GM21717 (cell line): Measurements from ENCODE around the gene PCDH9.
"Not testable (repeated sequence)": the region's sequence is repeated elsewhere in the genome, so short reads cannot be mapped to it uniquely, and the experiment has no call there.

ENCODE experiments used
- ATAC-seq: cut with Tn5 transposase; IDR thresholded peaks from one replicate; pipeline ENCODE4 v1.9.1; 2021; ENCODE audit warnings: mild to moderate bottlenecking, moderate library complexity; ENCODE audit not compliant: unreplicated experiment

The PCDH9 gene

DNA sequence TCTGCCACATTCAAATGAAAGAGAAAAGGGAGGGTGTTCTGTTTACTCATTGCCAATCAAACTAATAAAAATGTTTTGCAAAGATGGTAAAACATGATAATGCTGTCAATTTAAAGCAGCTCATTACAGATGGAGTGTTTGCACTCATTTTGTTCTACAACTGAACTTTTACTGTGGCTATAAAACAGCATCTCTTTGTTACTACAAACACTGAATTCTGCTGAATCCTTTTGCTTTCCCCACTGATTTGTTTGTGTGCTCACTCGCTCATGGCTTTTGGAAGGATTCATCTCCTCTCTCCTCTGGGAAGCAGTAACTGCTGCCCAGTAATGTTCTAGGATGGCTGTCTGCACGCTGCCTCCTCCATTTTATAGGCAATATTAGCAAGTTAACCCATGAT is 434.5 kb downstream of the PCDH9 start:
- ATAC-seq = no peak

DNA sequence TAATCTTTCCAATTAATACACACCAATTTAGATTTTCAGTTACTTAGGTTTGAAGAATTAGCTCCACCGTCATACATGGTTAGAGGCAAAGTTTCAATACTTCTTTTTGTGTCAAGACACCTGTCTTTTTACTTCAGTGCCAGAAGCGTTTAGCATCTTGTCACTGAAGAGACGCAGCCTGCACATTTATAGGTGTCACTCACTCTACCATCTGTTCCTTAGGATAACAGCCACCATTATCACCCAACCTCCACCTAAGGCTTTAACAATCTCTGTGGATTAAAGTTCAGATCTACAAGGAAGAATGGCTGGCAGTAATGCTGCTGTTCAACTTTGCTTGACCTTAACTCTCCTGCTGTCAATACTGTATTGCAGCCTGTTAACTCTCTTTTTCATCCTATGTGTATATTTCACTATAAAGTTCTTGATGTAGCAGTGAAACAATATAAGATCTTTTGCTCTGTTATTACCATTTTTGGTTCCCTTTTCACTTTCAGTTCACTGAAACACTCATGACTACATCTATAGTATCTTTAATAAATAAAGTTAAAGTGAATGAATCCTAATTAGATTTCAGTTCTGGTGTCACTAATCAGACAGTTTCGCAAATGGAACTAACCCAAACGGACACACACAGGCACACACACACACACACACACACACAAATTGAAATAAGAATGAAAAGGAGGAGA is 435.6 kb downstream of the PCDH9 start:
- no peak for ATAC-seq

DNA sequence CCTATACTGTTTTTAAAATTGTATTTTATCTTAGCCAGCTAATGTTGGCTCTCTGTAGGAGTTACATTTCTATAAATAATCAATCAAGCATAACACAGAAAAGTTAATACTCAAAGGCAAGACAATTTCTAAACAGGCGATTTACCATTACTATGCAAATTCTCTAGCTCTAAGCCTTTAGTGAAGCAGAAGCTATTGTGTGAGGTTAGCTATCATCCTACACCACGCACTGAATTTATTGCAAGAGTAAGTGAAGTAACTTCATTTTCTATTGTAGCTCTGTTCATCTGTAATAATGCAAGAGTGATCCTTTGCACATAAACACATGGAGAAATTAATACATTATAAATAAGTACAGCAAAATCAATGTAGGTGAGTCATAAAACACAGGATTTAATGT is 439.3 kb downstream of the PCDH9 start:
- no peak for ATAC-seq

DNA sequence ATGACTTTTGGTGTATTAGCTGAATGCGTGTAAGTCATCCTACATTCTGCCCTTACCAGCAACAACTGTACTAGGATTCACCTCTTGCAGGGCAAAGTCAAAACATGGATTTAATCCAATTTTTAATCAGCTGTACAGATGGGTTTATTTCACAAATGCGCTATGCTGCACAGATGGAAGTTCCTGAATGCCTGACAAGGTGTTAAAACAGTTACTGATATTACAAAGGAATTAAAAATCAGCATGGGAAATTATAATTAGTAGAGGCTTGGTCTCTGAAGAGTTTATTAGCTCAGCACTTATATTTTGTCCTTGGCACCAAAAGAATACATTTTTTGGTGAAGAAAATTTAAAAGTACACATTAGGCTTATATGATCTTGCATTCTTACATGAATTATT is 448.9 kb downstream of the PCDH9 start:
- ATAC-seq = no peak

DNA sequence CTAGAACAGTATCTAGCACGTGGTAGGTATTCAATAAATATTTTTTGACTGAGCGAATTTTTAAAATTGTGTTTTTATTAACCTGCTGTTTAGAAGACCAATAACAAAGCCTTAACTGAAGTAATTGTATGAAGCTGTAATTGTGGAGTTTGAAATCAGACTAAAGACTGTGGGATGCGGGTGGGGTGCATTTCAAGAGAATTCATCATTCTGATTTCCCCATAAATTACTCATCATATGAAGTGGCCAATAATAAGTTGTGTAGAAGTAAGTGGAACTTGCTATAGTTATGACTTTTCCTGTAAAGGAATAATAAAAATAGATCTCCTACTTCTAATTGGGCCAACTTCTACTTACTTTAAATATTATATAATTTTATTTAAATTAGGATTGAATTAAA is 449.3 kb downstream of the PCDH9 start:
- no peak for ATAC-seq

DNA sequence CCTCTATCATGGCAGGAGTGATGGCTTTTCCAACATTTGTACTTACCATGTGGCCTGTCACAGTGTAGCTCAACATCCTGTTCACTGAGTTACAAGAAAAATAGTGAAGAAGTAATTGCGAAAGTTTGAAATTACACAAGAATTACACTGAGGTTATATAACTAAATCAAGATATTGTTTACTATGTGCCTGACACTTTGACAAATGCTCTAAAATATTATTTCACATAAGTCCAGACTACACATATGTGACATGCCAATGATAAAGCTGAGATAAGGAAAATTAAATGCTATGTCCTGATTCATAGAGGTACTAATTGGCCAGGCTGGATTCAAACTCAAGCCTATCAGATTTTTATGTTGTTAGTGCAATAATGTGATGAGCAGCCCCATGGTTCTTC is 451.7 kb downstream of the PCDH9 start:
- ATAC-seq = no peak

DNA sequence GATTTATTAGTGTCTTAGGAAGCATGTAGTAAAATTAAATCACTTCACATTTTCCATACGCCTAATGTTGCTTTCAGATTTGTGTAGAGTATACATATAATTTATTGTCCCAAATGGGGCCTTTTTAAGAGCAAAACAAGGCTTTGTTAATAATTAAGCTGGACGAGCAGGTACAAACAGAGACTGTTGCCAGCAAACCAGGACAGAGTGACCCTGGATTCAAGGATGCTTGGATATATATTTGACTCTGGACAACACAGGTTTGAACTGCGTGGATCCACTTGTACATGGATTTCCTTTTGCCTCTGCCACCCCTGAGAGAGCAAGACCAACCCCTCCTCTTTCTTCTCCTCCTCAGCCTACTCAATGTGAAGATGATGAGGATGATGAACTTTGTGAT is 454.9 kb downstream of the PCDH9 start:
- no peak for ATAC-seq

DNA sequence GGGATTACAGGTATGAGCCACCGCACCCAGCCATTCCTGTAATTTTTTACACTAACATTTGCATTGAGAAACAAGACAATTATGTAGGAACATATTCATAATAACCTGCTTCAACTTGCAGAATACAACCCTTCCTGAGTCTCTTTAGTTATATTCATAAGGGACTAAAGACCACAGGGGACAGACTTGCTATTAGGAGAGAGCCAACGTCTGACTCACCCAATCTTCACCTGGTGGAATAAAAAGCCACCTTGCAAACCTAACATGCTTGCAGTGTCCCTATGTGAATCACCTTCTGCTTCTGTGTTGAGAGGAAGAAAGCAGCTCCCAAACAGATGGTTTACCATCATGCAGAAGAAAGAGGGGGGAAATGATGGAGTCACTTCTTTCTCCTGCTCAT is 456.1 kb downstream of the PCDH9 start:
- ATAC-seq = no peak

DNA sequence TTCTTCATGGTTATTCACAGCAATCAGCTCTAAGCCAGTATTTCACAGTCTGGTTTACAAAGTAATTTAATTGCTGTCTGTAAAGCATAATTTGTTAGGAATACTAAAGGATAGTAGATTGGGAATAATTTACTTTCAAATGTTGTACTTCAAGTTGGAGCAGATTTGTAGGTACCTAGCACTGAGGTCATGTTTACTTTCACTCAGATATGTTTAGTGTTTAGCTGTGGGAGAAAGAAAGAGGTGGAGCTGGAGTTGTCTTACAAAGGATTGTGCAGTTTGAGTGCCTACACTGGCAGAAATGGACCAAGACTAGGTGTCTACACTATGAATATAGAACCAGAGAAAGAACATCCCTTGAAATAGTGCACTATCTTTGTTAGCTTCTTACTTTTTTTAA is 464.6 kb downstream of the PCDH9 start:
- ATAC-seq = no peak

DNA sequence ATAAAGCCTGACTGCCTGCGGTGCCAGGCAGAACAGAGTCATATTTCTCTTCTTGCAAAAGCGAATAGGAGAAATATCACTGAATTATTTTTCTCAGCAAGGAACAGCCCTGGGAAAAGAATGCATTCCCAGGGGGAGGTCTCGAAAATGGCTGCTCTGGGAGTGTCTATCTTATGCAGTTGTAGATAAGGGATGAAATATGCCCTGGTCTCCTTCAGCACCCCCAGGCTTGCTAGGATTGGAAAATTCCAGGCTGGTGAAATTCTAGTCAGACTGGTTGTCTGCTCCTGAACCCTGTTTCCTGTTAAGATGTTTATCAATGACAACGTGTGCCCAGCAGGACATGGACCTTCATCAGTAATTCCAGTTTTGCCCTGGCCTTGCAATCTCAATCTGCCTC is 469.5 kb downstream of the PCDH9 start:
- not testable (repeated sequence) for ATAC-seq

DNA sequence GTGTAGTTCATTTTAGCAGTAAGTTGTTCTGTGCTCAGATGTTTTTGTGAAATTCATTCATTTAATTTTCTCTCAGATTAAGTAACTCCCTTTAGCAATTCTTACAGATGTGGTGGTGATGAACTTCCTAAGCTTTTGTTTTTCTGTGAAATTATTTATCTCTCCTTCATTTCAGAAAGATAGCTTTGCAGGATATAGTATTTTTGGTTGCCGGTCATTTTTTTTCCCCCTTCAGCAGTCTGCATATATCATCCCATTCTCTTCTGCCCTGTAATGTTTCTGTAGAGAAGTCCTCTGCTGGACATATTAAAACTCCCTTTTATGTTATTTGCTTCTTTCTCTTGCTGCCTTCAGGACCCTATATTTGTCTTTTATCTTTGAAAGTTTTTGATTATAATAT is 470.2 kb downstream of the PCDH9 start:
- ATAC-seq = no peak

DNA sequence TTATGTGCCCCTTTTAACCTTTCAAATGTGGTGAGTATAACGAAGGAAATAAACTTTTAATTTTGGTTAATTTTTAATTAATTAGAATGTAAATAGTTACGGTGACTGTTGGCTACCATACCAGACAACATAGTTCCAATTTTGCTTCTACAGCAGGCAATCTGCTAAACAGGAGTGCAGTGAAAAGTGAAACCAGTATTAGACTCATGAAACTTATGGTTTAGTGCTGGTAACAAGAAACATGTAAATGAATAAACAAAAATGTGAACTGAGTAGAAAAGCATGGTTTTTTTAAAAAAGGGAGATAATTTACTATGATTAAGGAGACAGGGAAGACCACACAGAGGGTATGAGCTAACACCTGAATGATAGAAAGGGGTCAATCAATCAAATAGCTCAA is 478.4 kb downstream of the PCDH9 start:
- no peak for ATAC-seq

DNA sequence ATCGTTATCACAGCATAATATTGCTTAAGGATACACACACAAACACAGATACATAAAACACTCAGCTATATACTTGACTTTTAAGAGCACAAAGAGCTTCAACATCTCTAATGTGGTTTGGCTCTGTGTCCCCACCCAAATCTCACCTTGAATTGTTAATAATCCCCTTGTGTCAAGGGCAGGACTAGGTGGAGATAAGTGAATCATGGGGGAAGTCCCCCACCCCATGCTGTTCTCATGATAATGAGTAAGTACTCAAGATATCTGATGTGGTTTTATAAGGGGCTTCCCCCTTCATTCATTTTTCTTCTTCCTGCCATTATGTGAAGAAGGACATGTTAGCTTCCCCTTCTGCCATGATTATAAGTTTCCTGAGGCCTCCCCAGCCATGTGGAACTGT is 481.4 kb downstream of the PCDH9 start:
- ATAC-seq = no peak

DNA sequence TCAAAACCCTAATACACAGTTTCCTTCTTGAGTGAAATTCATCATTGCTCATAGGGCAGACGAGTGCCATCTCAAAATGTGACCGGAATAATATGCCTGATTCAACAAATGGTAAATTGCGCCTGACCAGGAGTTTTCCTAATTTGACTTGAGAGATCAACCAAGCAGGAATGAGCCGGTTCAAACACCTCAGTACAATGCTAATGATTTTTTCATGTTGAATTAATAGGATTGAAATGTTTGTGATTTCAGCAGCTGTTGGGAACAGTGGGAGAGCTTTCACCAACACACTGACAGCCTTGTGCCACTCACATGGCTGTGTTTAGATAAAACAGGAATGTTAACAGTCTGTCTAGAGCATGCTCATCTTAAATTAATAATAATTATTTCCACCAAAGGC is 484.8 kb downstream of the PCDH9 start:
- ATAC-seq = no peak

DNA sequence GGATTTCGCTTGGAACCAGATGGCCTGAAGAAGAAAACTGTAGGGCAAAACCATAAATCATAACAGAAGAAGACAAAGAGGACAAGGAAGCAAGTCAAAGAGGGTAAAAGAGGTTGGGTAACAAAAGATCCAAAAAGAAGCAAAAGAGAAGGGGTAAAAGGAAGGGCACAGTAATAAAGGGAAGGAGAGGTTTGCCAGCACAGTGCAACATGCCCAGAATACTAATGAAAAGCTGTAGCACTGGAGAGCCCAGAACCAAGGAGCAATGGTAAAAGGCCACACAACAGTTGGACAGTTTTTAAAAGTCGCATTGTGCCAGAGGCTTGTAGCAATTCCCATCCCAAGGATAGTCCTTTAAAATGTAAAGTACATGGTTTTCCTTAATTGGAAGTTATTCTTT is 506.6 kb downstream of the PCDH9 start:
- ATAC-seq = no peak

DNA sequence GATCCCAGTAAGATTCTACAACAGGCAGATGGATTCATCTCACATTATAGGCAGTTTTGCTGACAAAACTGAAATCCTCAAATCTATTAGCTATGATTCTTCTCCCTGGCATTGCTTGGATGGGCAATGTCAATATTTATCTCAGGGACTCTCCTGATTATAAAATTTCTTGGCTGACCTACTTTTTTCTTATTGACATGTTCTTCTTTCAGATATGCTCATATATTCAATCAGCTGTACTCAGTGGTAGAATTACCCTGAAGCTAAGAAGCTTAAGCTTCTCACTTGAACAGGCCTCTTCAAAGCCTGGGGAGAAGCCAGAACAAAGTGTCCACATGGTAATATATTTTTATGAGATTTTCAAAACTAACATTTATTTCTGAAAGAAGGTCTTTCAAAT is 513.6 kb downstream of the PCDH9 start:
- no peak for ATAC-seq

DNA sequence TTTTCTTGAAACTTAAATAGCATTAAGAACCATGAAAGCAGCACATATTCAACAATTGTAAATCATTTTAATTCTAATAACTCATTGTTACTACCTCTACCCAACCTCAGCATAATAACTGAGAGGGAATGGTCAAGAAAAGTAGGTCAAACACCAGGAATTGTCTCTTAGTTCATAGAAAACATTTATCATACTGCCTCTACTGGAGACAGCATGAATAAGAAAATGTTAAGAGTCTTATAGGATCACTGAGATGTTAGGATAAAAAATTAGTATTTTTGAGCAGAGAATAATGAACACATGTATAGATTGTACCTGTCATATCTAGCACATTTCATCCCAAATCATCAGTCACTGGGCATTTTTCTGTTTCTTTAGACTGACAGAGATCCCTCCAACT is 515.3 kb downstream of the PCDH9 start:
- ATAC-seq = no peak

DNA sequence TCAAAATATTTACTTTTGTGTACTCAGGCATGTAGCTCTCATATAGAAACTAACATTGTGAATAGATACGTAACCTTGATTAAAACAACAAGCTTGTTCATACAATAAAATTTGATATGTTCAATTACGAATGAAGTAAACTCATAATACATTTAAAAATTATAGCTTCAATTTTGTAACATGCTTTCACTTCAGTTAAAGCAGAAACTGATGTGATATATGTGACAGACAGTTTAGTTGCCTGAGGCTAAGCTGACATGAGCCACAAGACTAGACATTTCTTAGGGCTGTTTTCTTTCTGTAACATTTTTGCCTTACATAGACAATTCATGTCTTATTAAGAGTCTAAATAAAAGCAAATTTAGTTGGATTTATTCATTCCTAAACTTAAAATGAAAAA is 526.0 kb downstream of the PCDH9 start:
- ATAC-seq = no peak

DNA sequence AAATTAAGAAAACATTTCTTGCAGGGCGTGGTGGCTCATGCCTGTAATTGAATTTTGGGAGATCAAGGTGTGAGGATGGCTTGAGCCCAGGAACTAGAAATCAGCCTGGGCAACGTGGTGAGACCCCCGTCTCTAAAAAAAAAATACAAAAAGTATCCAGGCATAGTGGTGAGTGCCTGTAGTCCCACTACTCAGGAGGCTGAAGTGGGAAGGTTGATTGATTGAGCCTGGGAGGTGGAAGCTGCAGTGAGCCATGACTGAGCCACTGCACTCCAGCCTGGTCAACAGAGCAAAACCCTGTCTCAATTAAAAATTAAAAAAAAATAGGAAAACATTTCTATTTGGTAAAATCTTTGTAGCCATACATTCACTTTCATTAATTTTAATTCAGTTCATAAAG is 526.5 kb downstream of the PCDH9 start:
- ATAC-seq = no peak

DNA sequence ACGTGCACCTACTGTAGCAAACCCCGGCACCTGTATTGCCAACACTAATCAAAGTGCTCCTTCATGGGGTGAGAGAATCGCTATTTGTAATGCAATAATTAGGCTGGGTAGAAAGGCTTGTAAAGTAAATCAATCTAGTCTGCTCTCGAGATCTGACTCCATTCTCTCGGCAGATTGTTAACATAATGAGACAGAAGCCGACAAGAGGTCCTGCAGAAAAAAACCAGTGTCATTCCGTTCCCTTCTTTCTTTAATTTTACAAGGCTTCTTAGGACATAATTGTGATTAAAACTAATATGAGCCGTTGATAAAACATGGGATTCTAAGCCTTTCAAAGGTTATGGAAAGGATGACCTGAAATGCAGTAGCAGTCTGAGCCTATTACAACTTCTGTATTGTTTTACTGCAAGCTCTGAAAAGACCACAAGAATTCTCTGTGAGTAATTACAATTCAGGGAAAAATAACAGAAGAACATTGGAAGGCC is 530.0 kb downstream of the PCDH9 start:
- no peak for ATAC-seq

DNA sequence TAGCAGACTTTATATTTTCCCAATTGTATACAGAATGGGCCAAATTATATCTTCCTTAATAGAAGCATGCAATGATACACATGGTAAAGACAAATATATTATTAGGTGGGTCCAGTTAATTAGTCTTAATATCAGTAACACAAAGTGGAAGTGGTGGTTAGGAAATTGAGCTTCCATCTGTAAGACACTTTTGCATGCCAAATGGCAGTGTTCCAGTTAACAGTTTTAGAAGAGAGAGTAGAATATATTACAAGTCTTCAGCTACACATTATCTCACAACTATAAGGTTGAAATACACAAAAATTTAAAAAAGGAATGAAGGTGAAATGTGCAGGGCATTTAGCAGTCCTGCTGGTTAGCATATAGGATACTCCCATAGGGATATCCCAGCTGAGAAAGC is 536.5 kb downstream of the PCDH9 start:
- ATAC-seq = no peak

DNA sequence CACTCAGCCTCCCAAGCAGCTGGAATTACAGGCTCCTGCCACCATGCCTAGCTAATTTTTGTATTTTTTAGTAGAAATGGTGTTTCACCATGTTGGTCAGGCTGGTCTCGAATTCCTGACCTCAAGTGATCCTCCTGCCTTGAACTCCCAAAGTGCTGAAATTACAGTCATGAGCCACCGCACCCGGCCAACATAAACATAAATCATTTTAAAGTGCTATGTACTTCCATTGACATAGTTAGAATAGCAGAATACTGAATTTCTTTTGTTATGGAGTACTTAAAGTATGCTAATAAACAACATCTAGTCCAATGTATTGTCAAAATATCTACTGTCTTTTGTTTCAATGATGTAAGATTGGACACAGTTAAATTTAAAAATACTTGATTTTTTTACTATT is 539.0 kb downstream of the PCDH9 start:
- ATAC-seq = no peak

DNA sequence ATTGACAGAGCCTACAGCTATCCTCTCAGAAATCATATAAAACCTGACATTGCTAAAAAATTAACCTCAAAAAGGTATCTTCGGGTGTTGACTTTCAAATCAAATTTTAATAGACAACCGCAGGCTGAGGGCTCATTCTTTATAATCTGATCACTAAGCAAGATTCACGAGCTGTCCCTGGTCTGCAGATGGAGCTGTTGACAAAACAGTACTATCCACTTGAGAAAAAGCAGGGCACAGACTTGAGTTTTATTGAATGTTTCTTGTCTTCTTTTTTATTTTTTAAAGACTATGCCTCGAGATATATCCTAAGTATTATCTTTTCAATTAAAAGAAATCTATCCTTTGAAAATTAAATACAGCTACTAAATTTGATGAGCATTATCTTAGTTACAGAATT is 540.5 kb downstream of the PCDH9 start:
- ATAC-seq = no peak
